PC-9 (cell line): ENCODE measurements around the gene CEP76. TPM values are rescaled to one million over a fixed set of nuclear protein-coding genes. Genes with fewer than 3 reads are reported as not detected.

ENCODE experiments used
- BruUV-seq: library from RNA; stranded (reverse); fragments of 400-500 nt; replicated peaks from 2 replicates; lab custom pipeline; 2021; lab: Mats Ljungman, UMichigan
- CTCF ChIA-PET: fragments of 300-600 bp; sonication (Branson Sonifier 250); formaldehyde crosslinking; loops from one replicate; lab custom pipeline; 2022; ENCODE audit warnings: antibody characterized with exemption; lab: Charles Lee
- POLR2A ChIA-PET: fragments of 300-600 bp; sonication (Branson Sonifier 250); formaldehyde crosslinking; loops from one replicate; lab custom pipeline; 2022; ENCODE audit warnings: antibody characterized with exemption; ENCODE audit not compliant: unreplicated experiment; lab: Charles Lee
- DNase-seq, 2 experiments: peaks; one replicate each; pipeline versions ENCODE4 v3.0.0 to v3.0.0-alpha.2; 2015 to 2022; ENCODE audit warnings: mixed read lengths in 1 of 2
- H2AFZ ChIP-seq: fragments of 200-600 bp; sonication (generic); 2 replicates; pipeline ENCODE4 v1.8.1; 2017; ENCODE audit warnings: antibody characterized with exemption
- H3F3A ChIP-seq: fragments of 200-600 bp; sonication (generic); 2 replicates; pipeline ENCODE4 v1.8.1; 2017; ENCODE audit warnings: antibody characterized with exemption, mild to moderate bottlenecking, low read depth; ENCODE audit not compliant: insufficient read depth
- H3K27ac ChIP-seq: fragments of 200-600 bp; sonication (generic); 2 replicates; pipeline ENCODE4 v1.6.1; 2016; ENCODE audit warnings: mixed run types
- H3K27me3 ChIP-seq: fragments of 200-600 bp; sonication (generic); 2 replicates; pipeline ENCODE4 v1.6.1; 2016; ENCODE audit warnings: low read depth, mixed run types; ENCODE audit not compliant: insufficient read depth
- H3K36me3 ChIP-seq: fragments of 200-600 bp; sonication (generic); 2 replicates; pipeline ENCODE4 v1.6.1; 2016; ENCODE audit warnings: low read depth, mixed run types
- H3K4me1 ChIP-seq: fragments of 200-600 bp; sonication (generic); replicated peaks from 2 replicates; pipeline ENCODE4 v1.6.1; 2016; ENCODE audit warnings: mixed run types; ENCODE audit not compliant: insufficient read depth
- H3K4me2 ChIP-seq: fragments of 200-600 bp; sonication (generic); 2 replicates; pipeline ENCODE4 v1.6.1; 2017; ENCODE audit warnings: mixed run types
- H3K4me3 ChIP-seq: fragments of 200-600 bp; sonication (generic); 2 replicates; pipeline ENCODE4 v1.6.1; 2016; ENCODE audit warnings: mixed run types
- H3K79me2 ChIP-seq: fragments of 200-600 bp; sonication (generic); 2 replicates; pipeline ENCODE4 v1.6.1; 2017; ENCODE audit warnings: low read depth, mixed run types
- H3K9me2 ChIP-seq: fragments of 200-600 bp; sonication (generic); 2 replicates; pipeline ENCODE4 v1.8.1; 2017; ENCODE audit warnings: mild to moderate bottlenecking; ENCODE audit not compliant: insufficient read depth
- H3K9me3 ChIP-seq: fragments of 200-600 bp; sonication (generic); 2 replicates; pipeline ENCODE4 v1.8.1; 2016; ENCODE audit warnings: low read depth; ENCODE audit not compliant: insufficient read depth
- H4K20me1 ChIP-seq: fragments of 200-600 bp; sonication (generic); 2 replicates; pipeline ENCODE4 v1.8.1; 2017; ENCODE audit not compliant: insufficient read depth
- EZH2 ChIP-seq: fragments of 200-600 bp; sonication (generic); IDR thresholded peaks from 2 replicates; pipeline ENCODE4 v1.8.0; 2017; ENCODE audit warnings: antibody characterized with exemption, low read depth
- intact Hi-C: fragments of 100-400 bp; cut with micrococcal nuclease; formaldehyde crosslinking; loops from one replicate; pipeline ENCODE4 v1.10.0; 2022; ENCODE audit not compliant: unreplicated experiment
- total RNA-seq: library from RNA; stranded (reverse); gene quantifications from 2 replicates; pipeline ENCODE4 v1.2.3, GENCODE V29; 2021
- TF ChIP-seq, protein P1 (sequence below): fragments of 200-600 bp; sonication (generic); conservative IDR thresholded peaks from 2 replicates; pipeline ENCODE4 v1.6.1; 2017; ENCODE audit warnings: mixed run types, antibody characterized with exemption, mild to moderate bottlenecking, moderate library complexity

CEP76 gene
- total RNA-seq, 1 experiment from 2014 or later: 14.5 TPM

DNA sequence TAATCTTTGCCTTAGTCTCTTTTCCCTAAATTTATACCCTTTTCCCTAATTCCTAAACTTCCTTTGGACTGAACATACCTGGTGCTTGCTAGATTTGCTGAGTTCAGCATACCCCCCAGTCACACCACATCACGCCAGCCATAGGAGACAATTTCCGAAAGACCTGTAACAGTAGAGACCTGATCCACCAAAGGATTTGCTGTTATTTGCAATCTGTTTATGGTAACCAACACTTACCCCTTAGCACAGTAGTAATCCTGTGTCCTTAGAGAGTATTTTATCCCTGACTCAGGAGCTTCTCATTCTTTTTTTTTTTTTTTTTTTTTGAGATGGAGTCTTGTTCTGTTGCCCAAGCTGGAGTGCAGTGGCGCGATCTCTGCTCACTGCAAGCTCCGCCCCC, 8.9 kb upstream of the CEP76 start:
- ChIA-PET POLR2A (interaction anchor here (0.6 kb wide), 2 partner anchors 40 to 439 kb away, joined by 3 to 15 read pairs; no protein-coding TSS in a partner anchor), CTCF (no interaction called here)

DNA sequence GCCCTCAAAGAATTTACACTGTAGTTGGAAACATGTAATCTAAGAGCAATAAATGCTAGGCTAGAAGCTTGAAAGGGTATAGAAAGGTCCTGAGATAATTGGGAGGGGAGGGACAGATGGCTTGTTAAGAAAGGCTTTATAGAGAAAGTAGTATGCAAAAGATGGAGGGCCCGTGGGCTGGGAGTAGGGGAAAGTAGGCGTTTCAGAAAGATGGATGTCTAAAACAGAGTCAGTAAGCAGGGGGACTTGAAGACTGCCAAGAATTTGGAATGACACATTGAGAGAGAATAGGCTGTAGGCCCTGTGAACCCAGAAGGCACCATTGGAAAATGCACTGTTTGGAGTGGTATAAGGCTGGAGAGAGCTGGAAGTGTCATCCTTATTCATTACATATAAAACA, 1.1 kb upstream of the CEP76 start:
- CTCF ChIA-PET: interaction anchor here (0.7 kb wide), 1 partner anchor 40 kb away, joined by 3 read pairs; no protein-coding TSS in a partner anchor
- Histone ChIP-seq H3K4me3 (peak overlapping the region; percentile 81), H4K20me1 (no peaks in the 10 kb centered on the region), H3K4me1 (peaks cover 31% of the 10 kb centered on the region), H3F3A (peaks cover 8% of the 10 kb centered on the region; the same call in 1 of the 2 replicates), H3K4me2 (peak overlapping the region; percentile 84), H3K79me2 (peaks cover 72% of the 10 kb centered on the region), H3K27me3 (no peaks in the 10 kb centered on the region), H3K36me3 (peaks cover 19% of the 10 kb centered on the region), H2AFZ (peak overlapping the region; percentile 96), H3K27ac (peak overlapping the region; percentile 92), H3K9me3 (no peaks in the 10 kb centered on the region), H3K9me2 (no peaks in the 10 kb centered on the region)
- POLR2A ChIA-PET: no interaction called here
- DNase-seq: no peak
- intact Hi-C loops: loop anchor here (2.0 kb wide), 1 partner anchor 313 kb away; no protein-coding TSS in a partner anchor
- TF ChIP-seq, protein P1, sequence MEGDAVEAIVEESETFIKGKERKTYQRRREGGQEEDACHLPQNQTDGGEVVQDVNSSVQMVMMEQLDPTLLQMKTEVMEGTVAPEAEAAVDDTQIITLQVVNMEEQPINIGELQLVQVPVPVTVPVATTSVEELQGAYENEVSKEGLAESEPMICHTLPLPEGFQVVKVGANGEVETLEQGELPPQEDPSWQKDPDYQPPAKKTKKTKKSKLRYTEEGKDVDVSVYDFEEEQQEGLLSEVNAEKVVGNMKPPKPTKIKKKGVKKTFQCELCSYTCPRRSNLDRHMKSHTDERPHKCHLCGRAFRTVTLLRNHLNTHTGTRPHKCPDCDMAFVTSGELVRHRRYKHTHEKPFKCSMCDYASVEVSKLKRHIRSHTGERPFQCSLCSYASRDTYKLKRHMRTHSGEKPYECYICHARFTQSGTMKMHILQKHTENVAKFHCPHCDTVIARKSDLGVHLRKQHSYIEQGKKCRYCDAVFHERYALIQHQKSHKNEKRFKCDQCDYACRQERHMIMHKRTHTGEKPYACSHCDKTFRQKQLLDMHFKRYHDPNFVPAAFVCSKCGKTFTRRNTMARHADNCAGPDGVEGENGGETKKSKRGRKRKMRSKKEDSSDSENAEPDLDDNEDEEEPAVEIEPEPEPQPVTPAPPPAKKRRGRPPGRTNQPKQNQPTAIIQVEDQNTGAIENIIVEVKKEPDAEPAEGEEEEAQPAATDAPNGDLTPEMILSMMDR: no peak
- TF ChIP-seq EZH2: no peak
- BruUV-seq: no TSS peak

More for the DNA sequence above, 8.9 kb upstream of the CEP76 start:
- no peaks in the 10 kb centered on the region for H3K9me2 ChIP-seq
- H3K9me3 ChIP-seq: no peaks in the 10 kb centered on the region
- no peak for TF ChIP-seq EZH2
- TF ChIP-seq, protein P1: no peak
- BruUV-seq: no TSS peak
- no peaks in the 10 kb centered on the region for H3K27me3 ChIP-seq
- no peaks in the 10 kb centered on the region for H3K4me1 ChIP-seq
- peaks cover 3% of the 10 kb centered on the region; the same call in 1 of the 2 replicates for H3F3A ChIP-seq
- peaks cover 26% of the 10 kb centered on the region for H3K36me3 ChIP-seq
- no peak overlapping the region for H2AFZ ChIP-seq
- 0 out of 2 replicates have a peak, but pooled peaks cover 4% of the 10 kb centered on the region for H3K79me2 ChIP-seq
- intact Hi-C loops: no loop called here
- H3K4me3 ChIP-seq: no peak overlapping the region
- H4K20me1 ChIP-seq: 0 out of 2 replicates have a peak, but pooled peaks cover 5% of the 10 kb centered on the region
- H3K27ac ChIP-seq: no peak overlapping the region
- no peak overlapping the region for H3K4me2 ChIP-seq
- no peak for DNase-seq

DNA sequence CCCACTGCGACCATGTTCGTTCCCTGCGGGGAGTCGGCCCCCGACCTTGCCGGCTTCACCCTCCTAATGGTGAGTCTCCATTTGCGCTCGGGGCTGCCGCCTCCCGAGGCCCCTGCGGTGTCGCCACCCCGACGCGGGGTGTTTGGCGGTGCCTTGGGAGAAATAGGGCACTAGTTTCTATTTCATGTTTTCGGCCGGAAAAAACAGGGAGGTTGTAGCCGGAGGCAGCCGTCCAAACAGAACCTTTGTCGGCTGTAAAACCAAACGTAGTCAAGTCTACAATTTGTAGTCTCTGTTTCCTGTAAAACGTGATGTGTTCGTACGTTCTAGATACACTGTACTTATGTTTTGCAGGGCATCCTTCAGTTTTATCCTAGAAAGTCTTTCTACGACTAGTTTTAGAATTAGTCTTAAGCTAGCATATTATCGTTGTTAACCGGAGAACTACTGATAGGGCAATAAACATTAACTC, 609 bp upstream of the CEP76 start:
- H3K4me3 ChIP-seq: peak overlapping the region; percentile 81
- peak overlapping the region; percentile 84 for H3K4me2 ChIP-seq
- peaks cover 31% of the 10 kb centered on the region for H3K4me1 ChIP-seq
- H3K9me2 ChIP-seq: no peaks in the 10 kb centered on the region
- H3K27ac ChIP-seq: peak overlapping the region; percentile 92
- ChIA-PET CTCF (interaction anchor here (0.7 kb wide), 1 partner anchor 41 kb away, joined by 3 read pairs; no protein-coding TSS in a partner anchor), POLR2A (interaction anchor here (0.6 to 1.0 kb wide), 2 partner anchors 91 to 288 kb away, joined by 4 to 6 read pairs; partner anchors contain the start of gene CEP192)
- H2AFZ ChIP-seq: peak overlapping the region; percentile 96
- intact Hi-C loops: loop anchor here (2.0 kb wide), 1 partner anchor 312 kb away; no protein-coding TSS in a partner anchor
- TSS peak; percentile 44 for BruUV-seq
- no peaks in the 10 kb centered on the region for H3K9me3 ChIP-seq
- peaks cover 77% of the 10 kb centered on the region for H3K79me2 ChIP-seq
- no peaks in the 10 kb centered on the region for H4K20me1 ChIP-seq
- no peaks in the 10 kb centered on the region for H3K27me3 ChIP-seq
- peaks cover 24% of the 10 kb centered on the region for H3K36me3 ChIP-seq
- DNase-seq: no peak
- peaks cover 8% of the 10 kb centered on the region; the same call in 1 of the 2 replicates for H3F3A ChIP-seq
- no peak for TF ChIP-seq EZH2
- TF ChIP-seq, protein P1: no peak
